DLD1 (cell line): ENCODE measurements around the gene KCNJ14.

Experiments
- in situ Hi-C: cut with HindIII; loops from 2 replicates; pipeline ENCODE4 v1.10.0; 2017; ENCODE audit warnings: low sequenced_read_pairs

KCNJ14 gene

DNA sequence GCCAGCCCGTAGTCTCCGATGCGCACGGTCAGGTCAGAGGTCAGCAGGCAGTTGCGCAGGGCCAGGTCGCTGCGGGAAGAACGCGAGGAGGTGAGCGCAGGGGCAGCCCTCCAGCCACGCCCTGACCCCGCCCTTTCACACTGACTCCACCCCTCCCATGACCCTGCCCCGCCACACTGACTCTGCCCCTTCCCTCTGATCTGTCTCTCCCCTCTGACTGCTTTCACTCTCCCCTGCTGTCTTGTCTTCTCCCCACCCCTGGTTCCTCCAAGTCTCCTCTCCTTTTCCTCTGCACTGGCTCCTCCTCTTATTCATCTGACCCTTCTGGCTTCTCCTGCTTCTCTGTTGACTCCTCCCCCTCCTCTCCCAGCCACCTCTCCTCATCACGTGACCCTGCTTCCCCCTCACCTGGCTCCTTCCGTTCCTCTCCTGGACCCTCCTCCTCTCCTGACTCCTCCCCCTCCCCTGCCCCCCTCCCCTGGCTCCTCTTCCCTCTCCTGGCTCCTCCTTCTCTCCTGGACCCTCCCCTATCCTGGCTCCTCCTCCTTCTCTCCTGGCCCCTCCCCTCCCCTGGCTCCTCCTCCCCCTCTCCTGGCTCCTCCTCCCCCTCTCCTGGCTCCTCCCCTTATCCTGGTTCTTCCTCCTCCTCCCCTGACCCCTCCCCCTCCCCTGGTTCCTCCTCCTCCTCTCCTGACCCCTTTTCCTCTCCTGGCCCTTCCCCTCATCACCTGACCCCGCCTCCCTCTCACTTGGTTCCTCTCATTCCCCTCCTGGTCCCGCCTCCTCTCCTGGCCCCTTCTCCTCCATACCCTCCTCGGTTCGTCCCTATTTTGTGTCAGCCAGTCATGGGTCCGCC, 46.3 kb downstream of the KCNJ14 start:
- in situ Hi-C loops: no loop called here

DNA sequence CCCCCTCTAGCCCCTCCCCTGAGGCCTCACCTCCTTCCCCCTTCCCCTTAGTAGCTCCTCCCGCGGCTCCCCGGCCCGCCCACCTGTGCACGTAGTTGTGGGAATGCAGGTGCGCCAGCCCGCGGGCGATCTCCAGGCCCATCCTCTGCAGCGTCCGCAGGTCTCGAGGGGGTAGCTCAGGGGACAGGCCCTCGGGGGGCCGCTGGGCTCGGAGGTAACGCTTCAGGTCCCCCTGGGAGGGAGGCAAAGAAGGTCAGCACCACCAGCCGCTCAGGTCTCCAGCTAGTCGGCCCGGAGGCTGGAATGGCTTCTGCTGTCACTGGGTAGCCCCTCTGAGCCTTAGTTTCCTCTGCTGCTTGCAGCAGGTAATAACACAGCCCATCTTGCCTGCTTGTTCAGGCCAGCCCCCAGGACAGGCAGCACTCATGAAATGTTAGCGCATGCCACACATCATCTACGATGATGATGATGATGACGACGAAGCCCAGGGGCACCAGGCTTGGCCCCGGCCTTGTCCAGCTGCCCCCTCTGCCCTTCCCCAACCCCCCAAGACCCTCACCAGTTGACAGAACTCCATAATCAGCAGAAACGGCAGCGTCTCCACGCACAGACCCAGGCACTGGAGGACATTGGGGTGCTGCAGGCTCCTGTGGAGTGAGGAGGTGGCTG, 47.1 kb downstream of the KCNJ14 start:
- in situ Hi-C loops: no loop called here

DNA sequence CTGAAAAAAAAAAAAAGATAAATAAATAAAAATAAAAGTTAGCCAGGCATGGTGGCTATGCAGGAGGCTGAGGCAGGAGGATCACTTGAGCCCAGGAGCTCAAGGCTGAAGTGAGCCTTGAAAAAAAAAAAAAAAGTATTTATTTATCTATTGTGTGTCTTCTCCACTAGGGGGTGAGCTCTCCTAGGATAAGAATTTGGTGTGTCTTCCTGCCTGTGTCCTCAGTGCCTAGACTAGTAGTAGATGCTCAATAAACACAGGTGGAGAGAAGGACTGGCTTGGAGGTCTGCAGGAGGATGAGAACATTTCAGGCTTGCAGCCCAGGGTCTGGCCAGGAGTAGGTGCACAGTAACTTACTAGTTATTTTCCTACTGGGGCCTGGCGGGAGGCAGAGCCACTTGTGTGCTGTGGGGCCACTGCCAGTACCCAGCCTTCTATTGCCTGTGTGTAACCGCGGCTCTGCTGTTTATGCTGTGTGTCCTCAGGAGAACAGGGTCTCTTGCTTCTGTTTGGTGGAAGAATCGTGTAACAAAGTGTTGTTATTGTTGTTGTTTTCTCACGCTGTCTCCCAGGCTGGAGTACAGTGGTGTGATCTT, 50.9 kb downstream of the KCNJ14 start:
- in situ Hi-C loops: no loop called here

DNA sequence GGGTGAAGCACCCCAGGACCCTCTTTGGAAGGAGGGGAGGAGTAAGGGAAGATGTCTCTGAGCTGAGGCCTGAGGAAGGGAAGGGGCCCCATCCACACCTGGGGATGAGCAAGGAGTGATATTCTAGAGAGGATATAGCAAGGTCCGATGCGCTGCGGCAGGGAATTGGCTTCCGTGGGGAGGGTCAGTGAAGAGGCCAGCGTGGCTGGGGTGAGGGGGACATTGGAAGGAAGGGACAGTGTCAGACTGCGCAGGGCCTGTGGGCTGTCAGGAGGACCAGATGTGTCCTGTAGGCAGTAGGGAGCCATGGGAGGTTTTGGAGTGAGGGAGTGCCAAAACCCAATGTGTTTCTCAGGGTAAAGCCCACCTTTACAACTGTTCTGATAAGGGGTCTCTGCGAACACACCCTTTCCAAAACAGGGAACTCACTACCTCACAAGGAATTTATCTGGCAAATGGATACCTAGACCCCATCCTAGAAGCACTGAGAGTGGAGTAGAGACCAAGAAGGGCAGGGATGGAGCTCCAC, 52.6 kb downstream of the KCNJ14 start:
- in situ Hi-C loops: no loop called here

DNA sequence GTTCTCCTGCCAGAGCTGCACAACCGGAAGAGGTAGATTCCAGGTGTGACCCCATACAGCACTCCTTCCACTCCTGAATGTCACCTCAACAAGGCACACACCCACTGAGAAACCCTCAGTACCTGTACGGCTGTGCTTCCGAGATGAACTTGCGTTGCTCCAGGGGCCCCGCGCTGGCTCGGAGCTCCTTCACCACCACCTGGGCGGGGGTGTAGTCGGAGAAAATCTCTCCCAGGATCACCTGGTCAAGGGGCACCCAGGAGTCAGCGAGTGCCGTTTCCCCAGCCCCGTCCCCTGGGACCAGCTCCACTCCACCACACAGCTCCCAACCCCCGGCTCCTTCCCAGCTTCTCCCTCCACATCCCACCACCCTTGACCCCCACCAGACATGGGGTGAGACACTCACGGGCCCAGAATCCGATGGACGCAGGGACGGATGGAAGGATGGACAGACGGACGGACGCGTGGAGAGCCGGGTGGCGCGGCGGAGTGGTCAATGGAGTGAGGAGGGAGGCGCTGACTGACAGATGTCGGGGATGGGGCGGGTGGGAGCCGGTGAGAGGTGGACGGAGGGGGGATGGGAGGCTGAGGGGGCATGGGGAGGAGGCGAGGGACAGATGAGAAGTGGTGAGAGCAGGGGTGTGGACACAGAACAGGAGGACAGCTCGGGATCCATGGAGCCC, 53.5 kb downstream of the KCNJ14 start:
- in situ Hi-C loops: no loop called here

DNA sequence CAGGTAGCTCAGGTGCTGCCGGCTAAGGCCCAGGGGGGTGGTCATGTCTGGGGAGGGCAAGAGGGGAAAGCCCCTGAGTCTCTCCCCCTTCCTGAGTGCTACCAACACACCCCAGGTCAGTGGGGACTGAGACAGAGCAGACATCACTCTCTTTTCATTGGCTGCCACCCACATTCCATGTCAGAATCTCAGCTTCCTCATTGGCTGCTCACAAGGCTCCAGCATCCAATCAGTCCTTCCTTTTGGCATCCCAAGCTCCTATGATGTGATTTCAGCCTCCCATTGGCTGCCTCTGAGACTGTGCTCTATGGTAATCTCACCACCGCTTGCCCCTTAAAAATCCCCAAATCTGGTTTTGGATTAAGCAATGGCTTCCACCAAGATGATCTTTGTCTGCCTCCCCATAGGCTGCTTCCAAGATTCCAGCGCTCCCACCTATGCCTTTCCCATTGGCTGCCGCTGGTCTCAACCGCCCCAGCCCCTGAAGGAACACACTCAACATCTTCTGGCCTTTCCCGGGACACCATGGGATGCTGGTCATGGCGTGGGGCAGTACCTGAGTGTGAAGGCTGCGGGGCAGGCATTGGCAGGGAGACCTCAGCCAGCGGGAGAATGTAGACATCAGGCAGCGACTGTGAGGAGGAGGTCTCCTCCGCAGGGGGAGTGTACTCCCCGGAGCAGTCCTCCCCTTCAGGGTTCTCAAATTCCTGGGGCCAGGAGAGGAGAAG, 54.3 kb downstream of the KCNJ14 start:
- in situ Hi-C loops: no loop called here

DNA sequence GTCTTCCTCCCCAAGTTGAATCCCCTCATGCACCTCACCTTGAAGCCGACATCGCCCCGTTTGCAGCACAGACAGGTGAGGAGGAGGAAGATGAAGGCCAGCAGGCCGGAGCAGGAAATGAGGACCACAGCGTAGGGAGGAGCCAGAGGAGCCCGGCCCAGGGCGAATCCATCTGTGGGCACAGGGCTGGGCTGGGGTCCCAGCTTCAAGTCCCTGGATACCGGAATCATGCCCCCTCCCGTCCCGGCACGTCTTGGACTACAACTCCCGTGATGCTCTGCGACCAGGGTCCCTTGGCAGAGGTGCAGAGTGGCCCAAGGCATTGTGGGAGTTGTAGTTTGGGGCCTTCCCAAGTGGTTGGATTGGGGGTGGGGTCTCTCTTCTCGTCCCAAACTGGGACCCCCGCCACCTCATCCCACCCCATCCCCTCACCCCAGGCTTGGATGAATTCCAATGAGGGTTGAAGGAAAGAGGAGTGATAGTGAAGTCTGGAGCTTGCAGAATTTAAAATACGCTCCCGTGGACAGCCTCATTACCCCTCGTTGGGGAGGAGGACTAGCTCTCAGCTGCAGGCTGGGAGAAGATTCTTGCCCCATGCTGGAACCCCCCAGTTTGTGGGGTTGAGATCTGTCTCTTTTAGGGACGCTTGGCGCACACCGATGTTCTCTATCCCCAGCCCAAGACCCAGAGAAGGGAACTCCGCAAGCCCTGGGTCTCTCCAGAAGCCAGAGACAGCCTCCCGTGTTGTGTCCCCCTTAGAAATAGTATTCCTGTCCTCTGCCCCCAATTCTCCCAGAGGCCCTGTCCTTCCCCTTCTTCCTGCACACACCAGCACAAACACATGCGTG, 55.3 kb downstream of the KCNJ14 start:
- in situ Hi-C loops: no loop called here

DNA sequence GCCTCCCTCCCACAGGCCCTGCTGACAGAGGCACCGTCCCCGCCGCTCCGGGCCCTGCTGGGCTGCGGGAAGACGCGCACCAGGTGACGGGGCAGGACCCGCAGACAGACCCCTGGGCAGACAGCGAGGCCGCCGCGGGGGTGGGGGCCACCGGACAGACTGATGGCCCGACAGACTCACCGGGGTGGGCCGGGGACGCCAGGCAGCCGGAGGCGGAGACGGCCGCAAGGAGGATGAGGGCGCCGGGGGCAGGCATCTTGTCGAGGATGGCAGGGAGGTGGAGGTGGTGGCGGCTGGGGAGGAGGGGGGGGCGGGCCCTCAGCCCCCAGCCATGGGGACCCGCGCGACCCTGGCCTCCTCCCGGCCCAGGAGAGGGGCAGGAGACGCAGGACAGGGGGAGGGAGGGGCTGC, 56.0 kb downstream of the KCNJ14 start:
- in situ Hi-C loops: no loop called here

DNA sequence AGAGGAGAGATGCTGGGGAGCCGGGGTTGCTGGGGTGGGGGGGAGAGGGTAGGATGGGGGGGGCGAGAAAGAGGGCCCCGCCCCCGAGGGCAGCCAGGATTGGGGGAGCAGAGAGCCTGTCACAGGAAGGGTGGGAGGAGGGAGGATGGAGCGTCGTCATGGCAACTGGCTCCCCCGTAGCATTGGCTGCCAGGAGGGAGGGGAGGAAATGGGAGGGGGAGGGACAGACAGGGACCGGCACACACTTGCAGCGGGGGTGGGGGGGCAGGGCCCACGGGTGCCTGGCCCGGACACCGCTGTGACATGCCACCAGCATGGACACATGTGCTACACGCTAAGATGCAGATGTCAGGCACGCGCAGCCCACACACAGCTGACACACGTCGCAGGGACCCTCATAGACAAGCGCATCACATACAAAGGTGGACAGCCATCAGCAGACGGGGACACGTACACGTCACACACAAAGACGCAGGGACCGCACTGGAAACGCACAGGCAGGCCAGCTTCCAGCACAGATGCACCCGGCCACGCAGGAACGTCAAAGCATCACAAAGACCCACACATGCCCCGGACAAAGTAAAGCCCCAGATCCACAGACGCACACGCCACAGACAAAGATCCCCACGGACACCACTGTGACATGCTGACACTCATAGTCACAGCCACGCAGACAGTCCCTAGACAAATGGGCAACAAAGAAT, 56.6 kb downstream of the KCNJ14 start, which contains the start of gene LMTK3:
Gene LMTK3 (minus strand): TSS at position 36 of the 704 bp plus-strand sequence. CDS start 259 bp downstream, outside the sequence.
- in situ Hi-C loops: no loop called here

DNA sequence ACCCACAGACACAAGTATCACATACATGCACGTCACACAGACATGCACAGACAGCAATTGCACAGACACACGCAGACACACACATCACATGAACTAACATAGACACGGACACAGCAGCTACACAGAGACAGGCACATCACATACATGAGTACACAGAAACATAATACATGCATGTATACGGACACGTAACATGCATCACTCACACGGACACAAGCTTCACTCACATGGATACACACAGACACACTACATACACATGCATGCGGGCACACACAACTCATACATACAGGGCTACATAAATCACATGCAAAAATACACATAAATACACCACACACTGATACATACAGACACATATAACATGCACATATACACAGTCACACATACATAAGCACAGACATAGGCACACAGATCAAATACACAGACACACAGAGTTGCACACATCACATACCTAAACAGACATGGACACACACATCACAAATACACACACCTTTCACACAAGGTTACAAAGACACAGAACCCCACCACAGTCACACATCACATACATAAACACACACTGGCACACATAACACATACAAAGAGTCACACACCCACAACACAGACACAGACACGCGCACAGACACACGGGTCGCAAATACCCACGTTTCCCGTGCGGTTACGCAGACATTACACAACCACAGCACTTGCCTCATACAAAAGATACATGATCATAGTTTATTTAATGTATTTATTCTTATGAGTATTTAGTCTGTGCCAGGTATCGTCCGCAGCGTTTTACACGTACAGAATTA, 57.3 kb downstream of the KCNJ14 start:
- in situ Hi-C loops: no loop called here

DNA sequence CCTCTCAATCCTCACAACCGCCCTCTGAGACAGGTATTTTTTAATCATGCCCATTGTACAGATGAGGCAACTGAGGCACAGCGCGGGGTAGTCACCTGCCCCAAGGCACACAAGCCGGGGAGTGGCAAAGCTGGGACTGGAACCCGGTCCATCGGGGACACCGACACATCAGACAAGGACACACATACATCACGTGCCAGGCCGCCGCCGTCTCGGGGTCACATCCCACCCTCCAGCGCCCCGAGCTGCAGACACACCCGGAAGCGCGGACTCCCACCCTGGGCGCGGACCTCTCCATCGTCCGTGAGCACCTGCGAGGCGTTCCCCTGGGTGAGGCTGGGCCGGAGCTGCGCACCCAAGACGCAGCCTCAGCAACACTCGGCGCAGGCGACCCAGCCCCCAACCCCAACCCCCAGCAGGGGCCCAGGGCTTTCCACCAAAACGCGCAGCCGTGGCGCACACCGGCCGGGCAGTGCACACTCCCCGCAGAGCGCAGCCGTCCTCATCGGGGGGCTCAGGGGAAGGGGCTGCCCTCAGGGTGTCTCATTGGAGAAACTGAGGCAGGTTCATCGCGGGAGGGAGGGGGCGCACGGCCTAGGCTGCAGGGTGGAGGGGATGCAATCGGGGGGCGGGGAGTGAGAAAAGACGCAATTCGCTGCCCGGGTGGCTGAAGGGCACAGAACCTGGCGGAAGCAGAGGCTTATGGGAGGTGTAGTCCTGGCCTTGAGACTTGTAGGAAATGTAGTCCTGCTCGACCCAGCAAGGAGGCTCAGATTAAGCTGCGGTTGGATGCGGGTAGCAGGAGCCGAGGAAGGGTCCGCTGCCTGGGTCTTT, 58.1 kb downstream of the KCNJ14 start:
- in situ Hi-C loops: no loop called here

DNA sequence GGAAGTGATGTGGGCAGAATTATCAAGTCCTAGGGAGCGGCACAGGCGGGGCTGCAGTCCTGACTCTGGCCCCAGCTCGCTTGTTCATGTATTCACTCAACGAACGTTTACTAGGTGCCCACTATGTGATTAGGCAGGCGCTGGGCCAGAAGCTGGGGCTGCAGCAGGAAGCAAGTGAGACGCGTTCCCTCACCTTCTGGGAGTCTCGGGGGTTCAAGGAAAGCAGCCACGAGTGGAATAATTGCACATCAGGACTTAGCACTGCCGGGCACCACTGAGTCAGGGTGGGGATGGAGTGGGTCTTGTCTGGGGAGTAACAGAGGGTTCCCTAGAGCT, 58.7 kb downstream of the KCNJ14 start:
- in situ Hi-C loops: no loop called here

DNA sequence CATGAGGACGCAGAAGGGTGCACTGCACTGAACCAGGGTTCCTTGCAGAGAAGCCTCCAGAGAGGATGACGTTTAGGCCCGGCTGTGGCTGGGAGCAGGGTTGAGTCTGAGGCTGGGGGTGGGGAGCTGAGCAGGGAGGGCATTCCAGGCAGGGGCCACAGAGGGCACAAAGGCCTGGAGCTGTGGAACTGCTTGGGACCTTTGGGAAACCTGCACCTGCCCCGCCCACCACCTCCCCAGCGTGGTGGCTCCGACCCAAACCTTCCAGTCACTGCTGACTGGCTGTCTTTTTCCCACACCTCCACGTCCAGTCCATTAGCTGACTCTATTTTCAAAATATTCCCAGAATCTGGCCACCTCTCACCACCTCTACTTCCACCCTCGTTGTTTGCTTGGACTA, 61.2 kb downstream of the KCNJ14 start:
- in situ Hi-C loops: no loop called here
